GM12878 (cell line): Measurements from ENCODE around the gene HMGCR. TPM values are rescaled to one million over a fixed set of nuclear protein-coding genes. Genes with fewer than 3 reads are reported as not detected.

Experiments used
- ATAC-seq: fragments of 200-7000 bp; cut with Tn5 transposase; 3 replicates; pipeline ENCODE4 v1.9.1; 2020; ENCODE audit warnings: mild to moderate bottlenecking, moderate library complexity
- BruUV-seq: library from RNA; stranded (reverse); fragments of 400-500 nt; replicated peaks from 2 replicates; lab custom pipeline; 2021; lab: Mats Ljungman, UMichigan
- CTCF ChIA-PET: fragments of 300-600 bp; sonication (Branson Sonifier 250); formaldehyde crosslinking; extraction: SDS; loops from one replicate; lab custom pipeline; 2021; ENCODE audit warnings: inconsistent platforms; lab: Yijun Ruan, JAX
- POLR2A ChIA-PET: fragments of 350-600 bp; formaldehyde crosslinking; extraction: SDS; loops from one replicate; lab custom pipeline; 2021; ENCODE audit warnings: inconsistent platforms; lab: Charles Lee
- RAD21 ChIA-PET: fragments of 300-600 bp; sonication (Branson Sonifier 250); formaldehyde crosslinking; loops from one replicate; lab custom pipeline; 2023; ENCODE audit warnings: antibody characterized with exemption; ENCODE audit not compliant: unreplicated experiment; lab: Charles Lee
- SMC1A ChIA-PET: fragments of 300-600 bp; sonication (Branson Sonifier 250); formaldehyde crosslinking; loops from one replicate; lab custom pipeline; 2023; ENCODE audit not compliant: unreplicated experiment, uncharacterized antibody; lab: Charles Lee
- DNase-seq: peaks from one replicate; pipeline ENCODE4 v3.0.0-alpha.2; 2011; ENCODE audit warnings: low read depth, low spot score
- FAIRE-seq: peaks from 3 replicates; lab custom pipeline; 2011; peaks lifted over from hg19 to GRCh38; lab: Jason Lieb, UNC
- H2AFZ ChIP-seq: 2 replicates; pipeline ENCODE4 v1.6.0; 2011; ENCODE audit warnings: low read depth, low read length, control low read depth; ENCODE audit not compliant: control insufficient read depth
- H3K27ac ChIP-seq: 2 replicates; pipeline ENCODE4 v1.5.1; 2011; ENCODE audit warnings: control low read depth; ENCODE audit not compliant: control insufficient read depth, insufficient read depth
- H3K27me3 ChIP-seq, 2 experiments: replicated peaks in 1 of 2; 2 replicates each; pipeline versions ENCODE4 v1.6.0 to v1.6.1; 2011; ENCODE audit warnings: low read length in 1 of 2; ENCODE audit not compliant: control insufficient read depth in 2 of 2, insufficient read depth in 2 of 2
- H3K36me3 ChIP-seq, 2 experiments: 2 replicates each; pipeline ENCODE4 v1.5.1; 2011; ENCODE audit warnings: low read length in 1 of 2; ENCODE audit not compliant: control insufficient read depth in 2 of 2, insufficient read depth in 2 of 2
- H3K4me1 ChIP-seq: 2 replicates; pipeline ENCODE4 v1.6.1; 2011; ENCODE audit warnings: mild to moderate bottlenecking, low read length, moderate library complexity, mixed read lengths; ENCODE audit not compliant: control insufficient read depth, insufficient read depth
- H3K4me2 ChIP-seq: 2 replicates; pipeline ENCODE4 v1.6.0; 2011; ENCODE audit warnings: control low read depth; ENCODE audit not compliant: control insufficient read depth, insufficient read depth
- H3K4me3 ChIP-seq: fragments of 200-600 bp; sonication (generic); 2 replicates; pipeline ENCODE4 v1.5.1; 2016
- H3K79me2 ChIP-seq: 2 replicates; pipeline ENCODE4 v1.6.0; 2011; ENCODE audit warnings: low read length; ENCODE audit not compliant: control insufficient read depth, insufficient read depth
- H3K9ac ChIP-seq: 2 replicates; pipeline ENCODE4 v1.8.0; 2011; ENCODE audit warnings: low read length, control low read depth, mixed read lengths; ENCODE audit not compliant: control insufficient read depth, insufficient read depth
- H3K9me3 ChIP-seq: replicated peaks from 3 replicates; pipeline ENCODE4 v1.5.1; 2011; ENCODE audit warnings: mild to moderate bottlenecking, low read length; ENCODE audit not compliant: control insufficient read depth, insufficient read depth
- H4K20me1 ChIP-seq: 2 replicates; pipeline ENCODE4 v1.6.0; 2011; ENCODE audit not compliant: control insufficient read depth, insufficient read depth
- BCL3 ChIP-seq: IDR thresholded peaks from 2 replicates; pipeline ENCODE4 v1.6.1; 2011; ENCODE audit warnings: borderline replicate concordance, low read depth, mild to moderate bottlenecking, moderate library complexity, low read length; ENCODE audit not compliant: insufficient read depth, poor library complexity, severe bottlenecking
- PRDM15 ChIP-seq: fragments of 450-650 bp; formaldehyde crosslinking; IDR thresholded peaks from 2 replicates; pipeline ENCODE4 v1.4.0; 2020; ENCODE audit warnings: mild to moderate bottlenecking, moderate library complexity
- ZBTB40 ChIP-seq: fragments of 450-650 bp; IDR thresholded peaks from 2 replicates; pipeline ENCODE4 v1.6.1; 2016; ENCODE audit warnings: mild to moderate bottlenecking, moderate library complexity, borderline replicate concordance
- WGBS: methylation state at CpG from one replicate; pipeline ENCODE4 v1.1.6; 2016; ENCODE audit warnings: low lambda C conversion rate; ENCODE audit not compliant: insufficient replicate concordance, insufficient coverage; ENCODE audit errors: missing lambda C conversion rate; 5-methylcytosine and 5-hydroxymethylcytosine counted together
- in situ Hi-C: fragments of 300-500 bp; cut with MboI; formaldehyde crosslinking; loops from 9 replicates; pipeline ENCODE4 v1.14.3; 2018; ENCODE audit warnings: mixed read lengths
- intact Hi-C: fragments of 100-400 bp; cut with micrococcal nuclease; formaldehyde crosslinking; loops from one replicate; pipeline ENCODE4 v1.14.2; 2022; ENCODE audit not compliant: unreplicated experiment
- polyA plus RNA-seq, 11 experiments: library from polyadenylated mRNA; depleted of rRNA in 4 of 11; unstranded in 6 of 11; stranded (reverse) in 5 of 11; fragments of >200 nt; fragmentation: Nextera tagmentation in 4 of 11; fragmentation: Illumina TruSeq in 1 of 11; extraction: Ambion mirVana in 4 of 11; extraction: Trizol in 1 of 11; gene quantifications; 1 replicate in 1 of 11; 2 replicates in 10 of 11; pipeline versions ENCODE4 v1.2.1 to v1.2.3, GENCODE V29; 2011 to 2016; ENCODE audit warnings: inconsistent platforms in 2 of 11, missing spikeins in 2 of 11, low read depth in 1 of 11
- total RNA-seq, 4 experiments: library from RNA; depleted of rRNA in 3 of 4; stranded (reverse); fragments of >200 nt in 3 of 4; fragmentation: Illumina TruSeq in 1 of 4; extraction: Trizol in 1 of 4; gene quantifications; 2 replicates each; pipeline versions ENCODE4 v1.2.1 to v1.2.3, GENCODE V29; 2013 to 2021

Gene HMGCR
- total and polyA plus RNA-seq, 10 of the 15 experiments (the other 5 are each of a cell fraction or from before 2014, with no cell fraction given), result 30.8 to 119 (median 73.9) TPM

DNA sequence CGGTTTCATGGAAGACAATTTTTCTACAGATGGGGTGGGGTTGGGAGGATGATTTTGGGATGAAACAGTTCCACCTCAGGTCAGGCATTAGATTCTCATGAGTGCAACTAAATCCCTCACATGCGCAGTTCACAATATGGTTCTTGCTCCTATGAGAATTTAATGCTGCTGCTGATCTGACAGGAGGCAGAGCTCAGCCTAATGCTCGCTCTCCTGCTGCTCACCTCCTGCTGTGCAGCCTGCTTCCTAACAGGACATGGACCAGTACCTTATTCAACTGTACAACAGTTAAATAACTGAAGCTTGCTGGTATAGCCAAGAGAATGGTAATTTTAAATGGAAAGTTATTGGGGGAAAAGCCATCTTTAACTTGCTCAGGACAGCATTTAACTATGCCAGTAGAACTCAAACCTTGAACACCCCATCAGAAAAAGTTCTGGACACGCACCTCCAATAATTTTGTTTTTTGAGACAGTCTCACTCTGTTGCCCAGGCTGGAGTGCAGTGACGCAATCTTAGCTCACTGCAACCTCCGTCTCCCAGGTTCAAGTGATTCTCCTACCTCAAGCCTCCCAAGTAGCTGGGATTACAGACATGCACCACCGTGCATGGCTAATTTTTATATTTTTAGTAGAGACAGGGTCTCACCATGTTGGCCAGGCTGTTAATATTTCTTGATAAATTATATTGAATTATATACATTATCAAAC lies 27.7 kb downstream of the HMGCR start:
- WGBS, result 99% methylated on average over 7 of the region's 7 CpGs
- H3K79me2 ChIP-seq, result no peaks in the 10 kb centered on the region
- no peaks in the 10 kb centered on the region for H4K20me1 ChIP-seq
- no peak overlapping the region for H3K4me3 ChIP-seq
- FAIRE-seq (no peak), DNase-seq (no peak), ATAC-seq (no peak)
- H3K9ac ChIP-seq, result no peak overlapping the region
- H3K27me3 ChIP-seq, result no peaks in the 10 kb centered on the region
- intact Hi-C loops, result loop anchor here (10.0 kb wide), 1 partner anchor 1300 kb away; no protein-coding TSS in a partner anchor
- no peak overlapping the region for H2AFZ ChIP-seq
- in situ Hi-C loops, result no loop called here
- ChIA-PET POLR2A (interaction anchor here (1.1 kb wide), 1 partner anchor 38 kb away, joined by 5 read pairs; no protein-coding TSS in a partner anchor), RAD21 (interaction anchor here (1.2 to 1.3 kb wide), 2 partner anchors 13 to 211 kb away, joined by 3 to 5 read pairs; no protein-coding TSS in a partner anchor), CTCF (interaction anchor here (0.6 to 6.7 kb wide), 4 partner anchors 128 to 318 kb away, joined by 3 to 31 read pairs (median 3); partner anchors contain the start of gene ANKRD31), SMC1A (interaction anchor here (0.6 to 2.5 kb wide), 6 partner anchors 14 to 449 kb away, joined by 3 to 11 read pairs (median 4); partner anchors contain the start of gene ANKRD31)
- H3K27ac ChIP-seq, result no peak overlapping the region
- H3K36me3 ChIP-seq, result peaks cover 2 to 19% of the 10 kb centered on the region in 2 experiments; a peak in 3 of 4 replicates
- H3K4me2 ChIP-seq, result no peak overlapping the region
- TF ChIP-seq BCL3 (peak; percentile 13), ZBTB40 (no peak), PRDM15 (no peak)
- no TSS peak for BruUV-seq
- peaks cover 14% of the 10 kb centered on the region for H3K4me1 ChIP-seq
- H3K9me3 ChIP-seq, result no peaks in the 10 kb centered on the region
